Osteoblast (primary cell): Measurements from ENCODE around the gene PHAX. TPM values are rescaled to one million over a fixed set of nuclear protein-coding genes. Genes with fewer than 3 reads are reported as not detected.

Source experiments
- DNase-seq: peaks from one replicate; pipeline ENCODE4 v3.0.0; 2011; ENCODE audit warnings: low spot score, mixed read lengths; ENCODE audit not compliant: insufficient read length; ENCODE audit errors: missing footprints
- H2AFZ ChIP-seq: 2 replicates; pipeline ENCODE4 v1.6.0; 2011; ENCODE audit warnings: mild to moderate bottlenecking, low read length
- H3K27ac ChIP-seq: 2 replicates; pipeline ENCODE4 v1.5.1; 2011; ENCODE audit warnings: mild to moderate bottlenecking, low read depth, low read length, moderate library complexity
- H3K27me3 ChIP-seq: 2 replicates; pipeline ENCODE4 v1.6.0; 2012; ENCODE audit warnings: mild to moderate bottlenecking, control low read depth, inconsistent platforms, low read length, moderate library complexity; ENCODE audit not compliant: insufficient read depth
- H3K36me3 ChIP-seq: 2 replicates; pipeline ENCODE4 v1.5.1; 2011; ENCODE audit warnings: mild to moderate bottlenecking, low read length, control low read depth, moderate library complexity; ENCODE audit not compliant: insufficient read depth
- H3K4me1 ChIP-seq: 2 replicates; pipeline ENCODE4 v1.5.1; 2011; ENCODE audit warnings: mild to moderate bottlenecking, low read length, control low read depth, moderate library complexity; ENCODE audit not compliant: insufficient read depth
- H3K4me2 ChIP-seq: 2 replicates; pipeline ENCODE4 v1.6.0; 2011; ENCODE audit warnings: mild to moderate bottlenecking, low read length; ENCODE audit not compliant: insufficient read depth
- H3K4me3 ChIP-seq: fragments of 200-600 bp; sonication (generic); 3 replicates; pipeline ENCODE4 v1.5.1; 2012; ENCODE audit warnings: mild to moderate bottlenecking, low read length, inconsistent platforms; ENCODE audit not compliant: insufficient read depth
- H3K79me2 ChIP-seq: 2 replicates; pipeline ENCODE4 v1.6.0; 2012; ENCODE audit warnings: mild to moderate bottlenecking, low read length, control low read depth, inconsistent platforms; ENCODE audit not compliant: insufficient read depth
- H3K9me3 ChIP-seq: 2 replicates; pipeline ENCODE4 v1.5.1; 2011; ENCODE audit warnings: low read depth, low read length, control low read depth
- H4K20me1 ChIP-seq: 2 replicates; pipeline ENCODE4 v1.6.0; 2012; ENCODE audit warnings: mild to moderate bottlenecking, low read length, control low read depth; ENCODE audit not compliant: insufficient read depth
- total RNA-seq: library from RNA; depleted of rRNA; stranded (reverse); fragments of >200 nt; gene quantifications from 2 replicates; pipeline ENCODE4 v1.2.3, GENCODE V29; 2012
- TF ChIP-seq, protein P1 (sequence below): IDR thresholded peaks from 2 replicates; pipeline ENCODE4 v1.5.1; 2011; ENCODE audit warnings: mild to moderate bottlenecking, low read depth, low read length, moderate library complexity; ENCODE audit errors: extremely low read depth

PHAX gene
- total RNA-seq, 1 donor: 55.4 TPM

DNA sequence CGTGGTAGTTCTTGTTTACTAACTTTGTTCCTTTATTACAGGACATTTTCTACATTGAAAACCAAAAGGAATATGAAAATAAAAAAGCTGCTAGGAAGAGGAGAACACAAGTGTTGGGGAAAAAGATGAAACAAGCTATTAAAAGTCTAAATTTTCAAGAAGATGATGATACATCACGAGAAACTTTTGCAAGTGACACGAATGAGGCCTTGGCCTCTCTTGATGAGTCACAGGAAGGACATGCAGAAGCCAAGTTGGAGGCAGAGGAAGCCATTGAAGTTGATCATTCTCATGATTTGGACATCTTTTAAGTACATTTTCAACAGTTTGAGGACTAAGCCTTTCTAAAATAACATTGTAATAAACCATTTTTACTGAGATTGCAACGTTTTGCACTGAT, 23.8 kb downstream of the PHAX start:
- Histone ChIP-seq H3K27me3 (no peaks in the 10 kb centered on the region), H3K36me3 (peaks cover 21% of the 10 kb centered on the region), H3K27ac (peak overlapping the region; percentile 89), H4K20me1 (no peaks in the 10 kb centered on the region), H2AFZ (no peak overlapping the region), H3K4me2 (peak overlapping the region; percentile 71), H3K79me2 (peaks cover 8% of the 10 kb centered on the region), H3K9me3 (no peaks in the 10 kb centered on the region), H3K4me3 (peak overlapping the region; percentile 48), H3K4me1 (peaks cover 19% of the 10 kb centered on the region)
- peak; percentile 69 for DNase-seq
- TF ChIP-seq, protein P1, sequence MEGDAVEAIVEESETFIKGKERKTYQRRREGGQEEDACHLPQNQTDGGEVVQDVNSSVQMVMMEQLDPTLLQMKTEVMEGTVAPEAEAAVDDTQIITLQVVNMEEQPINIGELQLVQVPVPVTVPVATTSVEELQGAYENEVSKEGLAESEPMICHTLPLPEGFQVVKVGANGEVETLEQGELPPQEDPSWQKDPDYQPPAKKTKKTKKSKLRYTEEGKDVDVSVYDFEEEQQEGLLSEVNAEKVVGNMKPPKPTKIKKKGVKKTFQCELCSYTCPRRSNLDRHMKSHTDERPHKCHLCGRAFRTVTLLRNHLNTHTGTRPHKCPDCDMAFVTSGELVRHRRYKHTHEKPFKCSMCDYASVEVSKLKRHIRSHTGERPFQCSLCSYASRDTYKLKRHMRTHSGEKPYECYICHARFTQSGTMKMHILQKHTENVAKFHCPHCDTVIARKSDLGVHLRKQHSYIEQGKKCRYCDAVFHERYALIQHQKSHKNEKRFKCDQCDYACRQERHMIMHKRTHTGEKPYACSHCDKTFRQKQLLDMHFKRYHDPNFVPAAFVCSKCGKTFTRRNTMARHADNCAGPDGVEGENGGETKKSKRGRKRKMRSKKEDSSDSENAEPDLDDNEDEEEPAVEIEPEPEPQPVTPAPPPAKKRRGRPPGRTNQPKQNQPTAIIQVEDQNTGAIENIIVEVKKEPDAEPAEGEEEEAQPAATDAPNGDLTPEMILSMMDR: no peak

DNA sequence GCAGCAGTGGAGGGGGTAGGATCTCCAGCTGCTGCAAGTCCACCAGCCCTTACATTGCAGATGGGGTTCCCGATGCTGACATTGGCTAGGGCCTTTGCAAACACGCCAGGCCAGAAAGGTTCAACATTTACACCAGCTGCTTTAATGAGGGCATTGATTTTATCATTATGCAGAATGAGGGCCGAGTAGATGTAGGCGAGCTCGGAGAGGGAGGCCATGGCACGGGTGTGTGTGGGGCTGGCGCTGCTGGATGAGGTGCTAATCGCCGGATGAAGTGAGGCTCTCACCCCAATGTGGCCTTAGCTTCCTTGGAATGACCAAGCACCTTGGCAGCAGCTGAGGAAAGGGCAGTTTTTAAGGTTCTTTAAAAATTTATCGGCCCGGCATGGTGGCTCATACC, 27.4 kb downstream of the PHAX start:
- Histone ChIP-seq H3K4me3 (no peak overlapping the region), H3K4me2 (no peak overlapping the region), H3K27me3 (no peaks in the 10 kb centered on the region), H3K9me3 (no peaks in the 10 kb centered on the region), H3K4me1 (peaks cover 19% of the 10 kb centered on the region), H4K20me1 (no peaks in the 10 kb centered on the region), H3K27ac (no peak overlapping the region), H3K36me3 (peaks cover 9% of the 10 kb centered on the region), H2AFZ (no peak overlapping the region), H3K79me2 (no peaks in the 10 kb centered on the region)
- no peak for DNase-seq
- TF ChIP-seq, protein P1: no peak

DNA sequence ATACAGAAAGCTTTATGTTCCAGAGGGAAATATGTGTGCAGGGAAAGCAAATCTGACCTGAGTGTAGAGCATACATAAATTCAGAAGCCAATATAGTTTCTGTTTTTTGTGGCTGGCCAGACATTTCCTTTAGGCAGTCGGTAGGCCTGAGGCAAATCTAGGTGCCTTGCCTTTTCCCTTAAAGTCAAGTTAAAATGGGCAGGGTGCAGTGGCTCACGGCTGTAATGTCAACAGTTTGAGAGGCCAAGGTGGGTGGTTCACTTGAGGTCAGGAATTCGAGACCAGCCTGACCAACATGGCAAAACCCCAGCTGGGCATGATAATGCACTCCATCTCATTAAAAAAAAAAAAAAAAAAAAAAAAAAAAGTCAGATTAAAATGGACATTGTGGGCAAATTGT, 31.2 kb downstream of the PHAX start:
- no peak overlapping the region for H3K4me2 ChIP-seq
- DNase-seq: no peak
- H3K27ac ChIP-seq: no peak overlapping the region
- H4K20me1 ChIP-seq: no peaks in the 10 kb centered on the region
- H3K9me3 ChIP-seq: no peaks in the 10 kb centered on the region
- no peak overlapping the region for H3K4me3 ChIP-seq
- H2AFZ ChIP-seq: peak overlapping the region; percentile 11
- H3K79me2 ChIP-seq: no peaks in the 10 kb centered on the region
- H3K4me1 ChIP-seq: no peaks in the 10 kb centered on the region
- no peaks in the 10 kb centered on the region for H3K36me3 ChIP-seq
- TF ChIP-seq, protein P1: no peak
- H3K27me3 ChIP-seq: no peaks in the 10 kb centered on the region

DNA sequence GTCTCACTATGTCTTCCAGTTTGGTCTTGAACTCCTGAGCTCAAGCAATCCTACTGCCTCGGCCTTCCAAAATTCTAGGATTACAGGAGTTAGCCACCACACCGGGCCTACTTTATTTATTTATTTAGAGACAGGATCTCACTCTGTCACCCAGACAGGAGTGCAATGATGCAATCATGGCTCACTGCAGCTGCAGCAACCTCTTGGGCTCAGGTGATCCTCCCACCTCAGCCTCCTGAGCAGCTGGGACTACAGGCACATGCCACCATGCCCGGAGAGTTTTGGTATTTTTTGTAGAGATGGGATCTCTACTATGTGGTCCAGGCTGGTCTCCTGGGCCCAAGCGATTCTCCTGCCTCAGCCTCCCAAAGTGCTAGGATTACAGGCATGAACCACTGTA, 32.8 kb downstream of the PHAX start:
- no peak for DNase-seq

More for the DNA sequence above, 32.8 kb downstream of the PHAX start:
- Histone ChIP-seq H3K27me3 (no peaks in the 10 kb centered on the region), H3K79me2 (no peaks in the 10 kb centered on the region), H3K4me3 (no peak overlapping the region), H3K9me3 (no peaks in the 10 kb centered on the region), H4K20me1 (no peaks in the 10 kb centered on the region), H3K27ac (no peak overlapping the region), H3K4me2 (no peak overlapping the region), H3K4me1 (no peaks in the 10 kb centered on the region), H2AFZ (no peak overlapping the region), H3K36me3 (no peaks in the 10 kb centered on the region)
- TF ChIP-seq, protein P1: no peak
